OCI-LY7 (cell line): ENCODE measurements around the gene CARD14. TPM values are rescaled to one million over a fixed set of nuclear protein-coding genes. Genes with fewer than 3 reads are reported as not detected.

ENCODE experiments used
- BruUV-seq: library from RNA; stranded (reverse); fragments of 400-500 nt; replicated peaks from 2 replicates; lab custom pipeline; 2021; lab: Mats Ljungman, UMichigan
- CTCF ChIA-PET: fragments of 300-600 bp; sonication (Branson Sonifier 250); formaldehyde crosslinking; loops from one replicate; lab custom pipeline; 2022; ENCODE audit warnings: antibody characterized with exemption; ENCODE audit not compliant: unreplicated experiment; lab: Charles Lee
- POLR2A ChIA-PET: fragments of 300-600 bp; sonication (Branson Sonifier 250); formaldehyde crosslinking; loops from one replicate; lab custom pipeline; 2022; ENCODE audit warnings: antibody characterized with exemption; lab: Charles Lee
- DNase-seq: peaks from one replicate; pipeline ENCODE4 v3.0.0-alpha.2; 2015; ENCODE audit warnings: low spot score
- H2AFZ ChIP-seq: fragments of 200-600 bp; sonication (generic), shearing (Covaris generic); 2 replicates; pipeline ENCODE4 v1.6.1; 2014; ENCODE audit warnings: mild to moderate bottlenecking, antibody characterized with exemption, low read length, moderate library complexity
- H3K27ac ChIP-seq: fragments of 200-600 bp; sonication (generic); 2 replicates; pipeline ENCODE4 v1.5.1; 2014; ENCODE audit warnings: mixed run types, low read depth, mild to moderate bottlenecking, moderate library complexity, low read length, inconsistent platforms; ENCODE audit not compliant: poor library complexity, severe bottlenecking
- H3K36me3 ChIP-seq: fragments of 200-600 bp; sonication (generic); 2 replicates; pipeline ENCODE4 v1.6.1; 2014; ENCODE audit warnings: mild to moderate bottlenecking, antibody characterized with exemption, low read length, moderate library complexity, mixed read lengths; ENCODE audit not compliant: insufficient read depth
- H3K4me1 ChIP-seq: fragments of 200-600 bp; sonication (generic); 2 replicates; pipeline ENCODE4 v1.5.1; 2014; ENCODE audit warnings: mild to moderate bottlenecking, low read length; ENCODE audit not compliant: insufficient read depth, poor library complexity, severe bottlenecking
- H3K4me2 ChIP-seq: fragments of 200-600 bp; sonication (generic); 2 replicates; pipeline ENCODE4 v1.6.1; 2014; ENCODE audit warnings: mild to moderate bottlenecking, low read length
- H3K4me3 ChIP-seq: fragments of 200-600 bp; sonication (generic); 2 replicates; pipeline ENCODE4 v1.5.1; 2014; ENCODE audit warnings: mild to moderate bottlenecking, low read depth, low read length; ENCODE audit not compliant: poor library complexity, severe bottlenecking
- H3K79me2 ChIP-seq: fragments of 200-600 bp; sonication (generic); 2 replicates; pipeline ENCODE4 v1.6.1; 2016; ENCODE audit warnings: low read depth, mild to moderate bottlenecking, low read length, moderate library complexity, mixed read lengths; ENCODE audit not compliant: insufficient read depth
- H3K9me2 ChIP-seq: fragments of 200-600 bp; sonication (generic); 2 replicates; pipeline ENCODE4 v1.6.1; 2016; ENCODE audit warnings: mild to moderate bottlenecking, low read length, mixed read lengths; ENCODE audit not compliant: insufficient read depth
- H3K9me3 ChIP-seq: fragments of 200-600 bp; sonication (generic); 2 replicates; pipeline ENCODE4 v1.6.1; 2014; ENCODE audit warnings: mild to moderate bottlenecking, mixed run types, low read length, mixed read lengths
- H4K20me1 ChIP-seq: fragments of 200-600 bp; sonication (generic); 2 replicates; pipeline ENCODE4 v1.6.1; 2014; ENCODE audit warnings: mild to moderate bottlenecking, antibody characterized with exemption, low read length, moderate library complexity, mixed read lengths; ENCODE audit not compliant: insufficient read depth
- CTCF ChIP-seq: fragments of 200-600 bp; sonication (generic); conservative IDR thresholded peaks from 2 replicates; pipeline ENCODE4 v1.5.1; 2014; ENCODE audit warnings: mild to moderate bottlenecking, antibody characterized with exemption, low read length, moderate library complexity, mixed read lengths
- EZH2phosphoT487 ChIP-seq: fragments of 200-600 bp; sonication (generic); IDR thresholded peaks from 2 replicates; pipeline ENCODE4 v1.6.1; 2018; ENCODE audit warnings: low read depth, borderline replicate concordance, mild to moderate bottlenecking, mixed run types, antibody characterized with exemption, low read length, moderate library complexity, mixed read lengths
- intact Hi-C: fragments of 100-400 bp; cut with micrococcal nuclease; formaldehyde crosslinking; loops from one replicate; pipeline ENCODE4 v1.10.0; 2022; ENCODE audit not compliant: unreplicated experiment
- total RNA-seq, 2 experiments: library from RNA; depleted of rRNA in 1 of 2; stranded (reverse); fragments of >200 nt in 1 of 2; shearing (Covaris generic) in 1 of 2; gene quantifications; 2 replicates each; pipeline ENCODE4 v1.2.3, GENCODE V29; 2014 to 2022

The CARD14 gene
- total RNA-seq, 2 experiments from 2014 or later = not detected

DNA sequence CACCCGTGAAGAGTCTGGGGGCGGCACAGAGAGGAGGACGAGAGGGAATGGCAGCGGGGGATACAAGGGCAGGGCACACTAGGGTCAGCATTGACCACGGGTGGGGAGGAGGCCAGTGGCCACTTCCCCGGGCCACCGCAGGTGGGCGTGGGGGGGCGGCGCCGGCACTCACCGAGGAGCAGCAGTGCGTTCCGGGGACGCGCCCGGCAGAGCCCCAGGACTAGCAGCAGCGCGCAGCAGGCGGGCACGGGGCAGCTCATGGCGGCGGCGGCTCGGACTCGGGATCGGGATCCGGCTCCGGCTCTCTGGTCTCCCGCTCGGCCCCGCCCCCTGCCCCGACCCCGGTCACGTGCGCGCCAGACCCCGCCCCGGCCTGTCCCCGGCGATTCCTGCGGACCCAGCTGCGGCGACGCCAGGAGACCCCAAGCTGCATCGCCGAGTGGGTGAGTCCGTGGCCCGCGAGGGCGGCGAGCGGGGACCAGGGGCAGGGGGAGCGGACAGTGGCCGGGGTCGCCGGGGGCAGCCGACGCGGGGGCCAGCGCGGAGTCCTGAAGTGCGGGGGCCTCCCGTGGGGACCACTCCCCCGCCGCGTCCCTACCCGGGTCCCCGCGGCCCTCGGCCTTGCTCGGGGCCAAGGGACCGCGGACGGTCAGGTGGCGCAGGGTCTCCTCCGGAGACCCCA is 50.4 kb downstream of the CARD14 start, which contains the start of the genes SGSH and SLC26A11:
SGSH (minus strand) TSS at position 280 of the 682 bp plus-strand sequence; CDS start at position 260, 20 bp downstream.
SLC26A11 (plus strand) TSS at position 374 of the 682 bp plus-strand sequence. CDS start 1,134 bp downstream, outside the sequence.
- TF ChIP-seq CTCF = 0 out of 2 replicates have a peak, but pooled peaks have one; percentile 26
- TF ChIP-seq EZH2phosphoT487 = no peak
- DNase-seq = peak; percentile 71
- H3K4me1 ChIP-seq = peaks cover 10% of the 10 kb centered on the region
- no peaks in the 10 kb centered on the region for H3K9me2 ChIP-seq
- POLR2A ChIA-PET = interaction anchor here (0.6 kb wide), 2 partner anchors 75 to 695 kb away, joined by 4 to 5 read pairs; no protein-coding TSS in a partner anchor
- H3K36me3 ChIP-seq = peaks cover 7% of the 10 kb centered on the region
- H3K4me2 ChIP-seq = peak within 1 kb of the TSS; percentile 98
- H3K9me3 ChIP-seq = no peaks in the 10 kb centered on the region
- peak within 1 kb of the TSS; percentile 80 for H3K4me3 ChIP-seq
- CTCF ChIA-PET = interaction anchor here (0.5 to 0.6 kb wide), 2 partner anchors 121 to 143 kb away, joined by 3 to 4 read pairs; no protein-coding TSS in a partner anchor
- intact Hi-C loops = no loop called here
- no TSS peak for BruUV-seq
- H3K27ac ChIP-seq = peak within 1 kb of the TSS; percentile 61
- H3K79me2 ChIP-seq = no peaks in the 10 kb centered on the region
- no peaks in the 10 kb centered on the region for H4K20me1 ChIP-seq
- peak within 1 kb of the TSS; percentile 85 for H2AFZ ChIP-seq

GRCh38 chr17:80220736-80221215 is 50.9 kb downstream of the CARD14 start:
- Histone ChIP-seq H3K4me1 (peaks cover 10% of the 10 kb centered on the region), H3K36me3 (peaks cover 7% of the 10 kb centered on the region), H3K79me2 (no peaks in the 10 kb centered on the region), H4K20me1 (no peaks in the 10 kb centered on the region), H2AFZ (peak overlapping the region; percentile 85; the same call in 1 of the 2 replicates), H3K27ac (no peak overlapping the region), H3K9me3 (no peaks in the 10 kb centered on the region), H3K4me2 (peak overlapping the region; percentile 98), H3K9me2 (no peaks in the 10 kb centered on the region), H3K4me3 (peak overlapping the region; percentile 80)
- ChIA-PET POLR2A (interaction anchor here (0.6 kb wide), 2 partner anchors 75 to 694 kb away, joined by 4 to 5 read pairs; no protein-coding TSS in a partner anchor), CTCF (interaction anchor here (0.5 kb wide), 1 partner anchor 143 kb away, joined by 3 read pairs; no protein-coding TSS in a partner anchor)
- no TSS peak for BruUV-seq
- intact Hi-C loops = no loop called here
- TF ChIP-seq EZH2phosphoT487 (no peak), CTCF (no peak)
- DNase-seq = no peak
